ENCODE measurements around the gene GALNT7. TPM values are rescaled to one million over a fixed set of nuclear protein-coding genes. Genes with fewer than 3 reads are reported as not detected.

The GALNT7 gene
- polyA plus RNA-seq, 1 of the 3 experiments (the other 2 are of a cell fraction), result 14.8 TPM

DNA sequence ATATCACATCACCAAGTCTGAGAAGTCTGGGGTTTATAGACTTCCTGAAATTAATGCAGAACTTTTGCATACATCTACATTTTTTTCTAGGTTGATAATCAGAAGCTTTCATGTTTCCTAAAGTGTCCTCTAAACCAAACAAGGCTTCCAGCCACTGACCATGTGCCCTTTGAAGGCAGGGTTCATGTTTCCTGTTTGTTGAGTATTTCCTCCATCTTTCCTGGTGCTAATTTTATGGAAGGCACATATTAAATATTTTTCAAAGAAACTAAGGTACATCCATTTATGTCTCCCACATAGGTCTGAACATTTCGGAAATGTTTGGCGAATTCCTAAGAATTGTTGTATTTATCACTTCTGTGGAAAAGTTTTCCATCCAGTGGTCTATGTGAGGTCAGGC is 5.6 kb downstream of the GALNT7 start:
- no peak for TF ChIP-seq EZH2phosphoT487 (IDR thresholded peaks at IDR 0.05; ENCODE audit: borderline replicate concordance, low read depth)
- TF ChIP-seq ELF1 (IDR thresholded peaks at IDR 0.05), result no peak
- no peak for TF ChIP-seq FOXJ3 (CRISPR knock-in tag; IDR thresholded peaks at IDR 0.05)
- TF ChIP-seq, protein P1, sequence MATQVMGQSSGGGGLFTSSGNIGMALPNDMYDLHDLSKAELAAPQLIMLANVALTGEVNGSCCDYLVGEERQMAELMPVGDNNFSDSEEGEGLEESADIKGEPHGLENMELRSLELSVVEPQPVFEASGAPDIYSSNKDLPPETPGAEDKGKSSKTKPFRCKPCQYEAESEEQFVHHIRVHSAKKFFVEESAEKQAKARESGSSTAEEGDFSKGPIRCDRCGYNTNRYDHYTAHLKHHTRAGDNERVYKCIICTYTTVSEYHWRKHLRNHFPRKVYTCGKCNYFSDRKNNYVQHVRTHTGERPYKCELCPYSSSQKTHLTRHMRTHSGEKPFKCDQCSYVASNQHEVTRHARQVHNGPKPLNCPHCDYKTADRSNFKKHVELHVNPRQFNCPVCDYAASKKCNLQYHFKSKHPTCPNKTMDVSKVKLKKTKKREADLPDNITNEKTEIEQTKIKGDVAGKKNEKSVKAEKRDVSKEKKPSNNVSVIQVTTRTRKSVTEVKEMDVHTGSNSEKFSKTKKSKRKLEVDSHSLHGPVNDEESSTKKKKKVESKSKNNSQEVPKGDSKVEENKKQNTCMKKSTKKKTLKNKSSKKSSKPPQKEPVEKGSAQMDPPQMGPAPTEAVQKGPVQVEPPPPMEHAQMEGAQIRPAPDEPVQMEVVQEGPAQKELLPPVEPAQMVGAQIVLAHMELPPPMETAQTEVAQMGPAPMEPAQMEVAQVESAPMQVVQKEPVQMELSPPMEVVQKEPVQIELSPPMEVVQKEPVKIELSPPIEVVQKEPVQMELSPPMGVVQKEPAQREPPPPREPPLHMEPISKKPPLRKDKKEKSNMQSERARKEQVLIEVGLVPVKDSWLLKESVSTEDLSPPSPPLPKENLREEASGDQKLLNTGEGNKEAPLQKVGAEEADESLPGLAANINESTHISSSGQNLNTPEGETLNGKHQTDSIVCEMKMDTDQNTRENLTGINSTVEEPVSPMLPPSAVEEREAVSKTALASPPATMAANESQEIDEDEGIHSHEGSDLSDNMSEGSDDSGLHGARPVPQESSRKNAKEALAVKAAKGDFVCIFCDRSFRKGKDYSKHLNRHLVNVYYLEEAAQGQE (IDR thresholded peaks at IDR 0.05; ENCODE audit: low read depth, low read length), result no peak
- TF ChIP-seq, protein P2, sequence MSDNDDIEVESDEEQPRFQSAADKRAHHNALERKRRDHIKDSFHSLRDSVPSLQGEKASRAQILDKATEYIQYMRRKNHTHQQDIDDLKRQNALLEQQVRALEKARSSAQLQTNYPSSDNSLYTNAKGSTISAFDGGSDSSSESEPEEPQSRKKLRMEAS (IDR thresholded peaks at IDR 0.05; ENCODE audit: low read depth), result no peak
- TF ChIP-seq, protein P3, sequence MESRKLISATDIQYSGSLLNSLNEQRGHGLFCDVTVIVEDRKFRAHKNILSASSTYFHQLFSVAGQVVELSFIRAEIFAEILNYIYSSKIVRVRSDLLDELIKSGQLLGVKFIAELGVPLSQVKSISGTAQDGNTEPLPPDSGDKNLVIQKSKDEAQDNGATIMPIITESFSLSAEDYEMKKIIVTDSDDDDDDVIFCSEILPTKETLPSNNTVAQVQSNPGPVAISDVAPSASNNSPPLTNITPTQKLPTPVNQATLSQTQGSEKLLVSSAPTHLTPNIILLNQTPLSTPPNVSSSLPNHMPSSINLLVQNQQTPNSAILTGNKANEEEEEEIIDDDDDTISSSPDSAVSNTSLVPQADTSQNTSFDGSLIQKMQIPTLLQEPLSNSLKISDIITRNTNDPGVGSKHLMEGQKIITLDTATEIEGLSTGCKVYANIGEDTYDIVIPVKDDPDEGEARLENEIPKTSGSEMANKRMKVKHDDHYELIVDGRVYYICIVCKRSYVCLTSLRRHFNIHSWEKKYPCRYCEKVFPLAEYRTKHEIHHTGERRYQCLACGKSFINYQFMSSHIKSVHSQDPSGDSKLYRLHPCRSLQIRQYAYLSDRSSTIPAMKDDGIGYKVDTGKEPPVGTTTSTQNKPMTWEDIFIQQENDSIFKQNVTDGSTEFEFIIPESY (IDR thresholded peaks at IDR 0.05; ENCODE audit: borderline replicate concordance, low read depth), result no peak
- TF ChIP-seq TAF1 (IDR thresholded peaks at IDR 0.05; ENCODE audit: borderline replicate concordance, low read depth, low read length), result no peak
- H3K4me2 ChIP-seq, result no peak overlapping the region
- CTCF ChIA-PET, result interaction anchor here (1.2 to 3.8 kb wide), 3 partner anchors 10 to 161 kb away, joined by 3 to 16 read pairs (median 9); no protein-coding TSS in a partner anchor
- H3K79me2 ChIP-seq (ENCODE audit: insufficient read depth), result peaks cover 86% of the 10 kb centered on the region
- no peaks in the 10 kb centered on the region for H3K36me3 ChIP-seq (replicated peaks in 1 of 2; ENCODE audit: control insufficient read depth in 1 of 2, insufficient read depth in 2 of 2, low read length in 1 of 2)
- POLR2A ChIA-PET, result no interaction called here
- no peak for DNase-seq
- no peaks in the 10 kb centered on the region for H3K27me3 ChIP-seq (ENCODE audit: insufficient read depth)
- WGBS (ENCODE audit: low lambda C conversion rate), result 100% methylated on average over 2 of the region's 2 CpGs
- H2AFZ ChIP-seq (ENCODE audit: low read depth), result no peak overlapping the region
- H3F3A ChIP-seq (replicated peaks; ENCODE audit: insufficient read depth), result peaks cover 11% of the 10 kb centered on the region
- H3K9ac ChIP-seq, result no peak overlapping the region
- H3K4me1 ChIP-seq (ENCODE audit: control insufficient read depth in 1 of 2, insufficient read depth in 2 of 2, low read depth in 1 of 2, low read length in 1 of 2), result peaks cover 7 to 28% of the 10 kb centered on the region in 2 experiments; a peak in 3 of 4 replicates
- H3K27ac ChIP-seq (ENCODE audit: low read depth in 2 of 2, low read length in 1 of 2), result no peak overlapping the region
- H3K9me3 ChIP-seq, result no peaks in the 10 kb centered on the region
- H3K9me2 ChIP-seq, result no peaks in the 10 kb centered on the region
- H4K20me1 ChIP-seq (ENCODE audit: insufficient read depth), result peaks cover 9% of the 10 kb centered on the region; the same call in 1 of the 2 replicates
- H3K4me3 ChIP-seq (ENCODE audit: low read depth in 2 of 2, low read length in 1 of 2), result no peak overlapping the region

DNA sequence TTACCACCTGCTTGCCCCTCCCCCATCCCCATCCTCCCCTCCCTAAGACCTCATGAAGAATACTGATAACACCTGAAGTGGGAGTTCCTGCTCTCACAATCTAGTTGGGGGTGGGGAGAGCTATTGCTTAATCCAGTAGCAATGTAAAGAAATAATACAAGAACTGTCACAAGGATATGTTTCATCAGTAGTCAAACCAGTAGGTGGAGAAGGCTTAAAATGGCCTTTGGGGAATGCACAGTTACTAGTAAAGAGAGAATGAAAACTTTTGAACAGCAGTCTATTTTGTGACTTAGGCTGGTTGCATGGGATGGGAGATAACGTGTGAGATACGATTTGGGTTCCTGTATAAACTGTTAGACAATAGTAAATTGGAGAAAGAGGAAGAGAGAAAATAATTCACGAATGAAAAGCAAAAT is 6.0 kb downstream of the GALNT7 start:
- ChIA-PET CTCF (interaction anchor here (1.2 to 3.8 kb wide), 4 partner anchors 10 to 161 kb away, joined by 3 to 16 read pairs (median 6); no protein-coding TSS in a partner anchor), POLR2A (no interaction called here)
- H3K9me3 ChIP-seq, result no peaks in the 10 kb centered on the region
- no peak overlapping the region for H3K4me2 ChIP-seq
- 96% methylated on average over 3 of the region's 3 CpGs for WGBS (ENCODE audit: low lambda C conversion rate)
- no peaks in the 10 kb centered on the region for H3K27me3 ChIP-seq (ENCODE audit: insufficient read depth)
- peaks cover 91% of the 10 kb centered on the region for H3K79me2 ChIP-seq (ENCODE audit: insufficient read depth)
- no peak overlapping the region for H3K9ac ChIP-seq
- no peak for DNase-seq
- no peak overlapping the region for H3K4me3 ChIP-seq (ENCODE audit: low read depth in 2 of 2, low read length in 1 of 2)
- H3K27ac ChIP-seq (ENCODE audit: low read depth in 2 of 2, low read length in 1 of 2), result no peak overlapping the region
- H3K4me1 ChIP-seq (ENCODE audit: control insufficient read depth in 1 of 2, insufficient read depth in 2 of 2, low read depth in 1 of 2, low read length in 1 of 2), result peaks cover 7 to 32% of the 10 kb centered on the region in 2 experiments; a peak in 3 of 4 replicates
- peaks cover 14% of the 10 kb centered on the region for H3F3A ChIP-seq (replicated peaks; ENCODE audit: insufficient read depth)
- no peaks in the 10 kb centered on the region for H3K36me3 ChIP-seq (replicated peaks in 1 of 2; ENCODE audit: control insufficient read depth in 1 of 2, insufficient read depth in 2 of 2, low read length in 1 of 2)
- H4K20me1 ChIP-seq (ENCODE audit: insufficient read depth), result peaks cover 9% of the 10 kb centered on the region; the same call in 1 of the 2 replicates
- TF ChIP-seq YY1 (IDR thresholded peaks at IDR 0.05; ENCODE audit: low read depth) (no peak), TEAD4 (IDR thresholded peaks at IDR 0.05; ENCODE audit: borderline replicate concordance, insufficient read depth) (no peak), FOXM1 (IDR thresholded peaks at IDR 0.05; ENCODE audit: low read depth) (no peak), CHD2 (IDR thresholded peaks at IDR 0.05; ENCODE audit: low read length, partially characterized antibody) (no peak), TCF12 (IDR thresholded peaks at IDR 0.05) (no peak), MXI1 (IDR thresholded peaks at IDR 0.05; ENCODE audit: low read depth, low read length) (no peak)
- TF ChIP-seq, protein P4, sequence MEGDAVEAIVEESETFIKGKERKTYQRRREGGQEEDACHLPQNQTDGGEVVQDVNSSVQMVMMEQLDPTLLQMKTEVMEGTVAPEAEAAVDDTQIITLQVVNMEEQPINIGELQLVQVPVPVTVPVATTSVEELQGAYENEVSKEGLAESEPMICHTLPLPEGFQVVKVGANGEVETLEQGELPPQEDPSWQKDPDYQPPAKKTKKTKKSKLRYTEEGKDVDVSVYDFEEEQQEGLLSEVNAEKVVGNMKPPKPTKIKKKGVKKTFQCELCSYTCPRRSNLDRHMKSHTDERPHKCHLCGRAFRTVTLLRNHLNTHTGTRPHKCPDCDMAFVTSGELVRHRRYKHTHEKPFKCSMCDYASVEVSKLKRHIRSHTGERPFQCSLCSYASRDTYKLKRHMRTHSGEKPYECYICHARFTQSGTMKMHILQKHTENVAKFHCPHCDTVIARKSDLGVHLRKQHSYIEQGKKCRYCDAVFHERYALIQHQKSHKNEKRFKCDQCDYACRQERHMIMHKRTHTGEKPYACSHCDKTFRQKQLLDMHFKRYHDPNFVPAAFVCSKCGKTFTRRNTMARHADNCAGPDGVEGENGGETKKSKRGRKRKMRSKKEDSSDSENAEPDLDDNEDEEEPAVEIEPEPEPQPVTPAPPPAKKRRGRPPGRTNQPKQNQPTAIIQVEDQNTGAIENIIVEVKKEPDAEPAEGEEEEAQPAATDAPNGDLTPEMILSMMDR (IDR thresholded peaks at IDR 0.05), result no peak
- H3K9me2 ChIP-seq, result no peaks in the 10 kb centered on the region
- no peak overlapping the region for H2AFZ ChIP-seq (ENCODE audit: low read depth)
